ENCODE results near the gene TSC2.
A peak's percentile ranks its signal among the peaks of the same experiment; 100 is the strongest.
"Not testable (repeated sequence)": the region's sequence is repeated elsewhere in the genome, so short reads cannot be mapped to it uniquely, and the experiment has no call there.

TSC2 gene

DNA sequence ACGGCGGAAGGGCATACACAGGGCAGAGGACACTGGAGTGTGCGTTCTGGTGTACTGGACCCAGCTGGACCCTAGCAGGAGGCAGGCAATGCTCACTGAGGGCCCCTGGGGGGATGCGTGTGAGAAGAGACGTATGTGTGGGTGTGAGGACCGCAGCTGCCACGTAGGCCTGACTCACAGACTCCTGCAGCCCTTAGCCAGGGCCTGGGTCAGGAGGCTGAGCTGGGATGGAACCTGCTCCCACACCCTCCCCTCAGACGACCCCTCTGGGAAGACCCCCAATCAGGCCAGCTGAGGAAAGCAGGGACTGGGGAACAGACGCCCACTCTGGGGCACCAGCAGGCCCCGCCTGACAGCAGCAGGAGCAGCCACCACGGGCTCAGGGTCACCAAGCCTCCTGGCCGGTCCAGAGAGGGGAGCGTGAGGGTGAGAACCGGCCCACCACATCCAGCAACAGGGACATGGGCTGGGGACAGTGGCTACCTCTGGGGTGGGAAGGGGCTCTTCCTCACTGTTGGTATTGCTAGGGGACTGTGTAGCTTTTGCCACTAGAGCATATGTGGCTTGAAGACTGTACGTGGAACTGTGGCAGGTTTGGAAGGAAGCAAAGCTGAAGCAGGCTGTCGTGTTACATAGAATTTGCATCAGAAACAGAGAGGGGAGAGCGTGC, 59.5 kb downstream of the TSC2 start:
- DNase-seq = not testable (repeated sequence)

GRCh38 chr16:2107791-2108125, 60.0 kb downstream of the TSC2 start:
- not testable (repeated sequence) for DNase-seq

DNA sequence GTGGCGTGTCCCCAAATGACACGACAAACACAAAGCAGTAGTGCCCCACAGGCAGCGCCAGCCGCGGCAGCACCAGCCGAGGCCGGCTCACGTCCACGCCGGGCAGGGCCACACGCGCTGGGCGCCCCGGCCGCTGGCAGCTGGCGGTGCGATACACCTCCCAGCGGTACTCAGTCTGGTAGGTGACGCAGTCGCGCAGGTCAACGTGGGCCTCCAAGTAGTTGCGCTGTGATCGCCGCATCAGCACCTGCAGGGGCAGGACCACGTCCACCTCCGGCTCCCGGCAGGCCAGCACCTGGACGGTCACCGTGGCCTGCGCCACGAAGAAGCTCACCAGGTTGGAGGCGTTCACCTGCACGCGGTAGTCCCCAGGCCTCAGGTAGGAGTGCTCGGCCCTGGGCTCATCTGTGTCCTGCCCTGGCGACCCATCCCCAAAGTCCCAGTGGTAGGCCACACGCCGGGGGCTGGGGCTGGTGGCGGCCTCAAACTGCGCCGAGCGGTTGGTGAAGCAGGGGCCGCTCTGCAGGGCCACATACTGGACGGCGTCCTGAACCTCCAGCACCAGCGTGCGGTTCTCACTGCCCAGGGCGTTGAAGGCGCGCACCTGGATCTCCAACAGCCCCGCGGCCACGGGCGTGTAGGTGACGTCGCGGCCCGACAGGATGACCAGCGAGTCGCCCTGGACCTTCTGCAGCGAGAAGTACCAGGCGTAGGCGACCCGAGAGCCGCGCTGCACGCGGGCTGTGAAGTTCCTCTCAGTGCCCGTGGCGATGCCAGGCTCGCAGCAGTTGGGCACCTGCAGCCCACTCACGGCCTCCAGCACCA, 60.9 kb downstream of the TSC2 start:
- DNase-seq = not testable (repeated sequence)

GRCh38 chr16:2109271-2109580, 61.4 kb downstream of the TSC2 start:
- DNase-seq = not testable (repeated sequence)

GRCh38 chr16:2109872-2110271, 62.1 kb downstream of the TSC2 start:
- DNase-seq = not testable (repeated sequence)

DNA sequence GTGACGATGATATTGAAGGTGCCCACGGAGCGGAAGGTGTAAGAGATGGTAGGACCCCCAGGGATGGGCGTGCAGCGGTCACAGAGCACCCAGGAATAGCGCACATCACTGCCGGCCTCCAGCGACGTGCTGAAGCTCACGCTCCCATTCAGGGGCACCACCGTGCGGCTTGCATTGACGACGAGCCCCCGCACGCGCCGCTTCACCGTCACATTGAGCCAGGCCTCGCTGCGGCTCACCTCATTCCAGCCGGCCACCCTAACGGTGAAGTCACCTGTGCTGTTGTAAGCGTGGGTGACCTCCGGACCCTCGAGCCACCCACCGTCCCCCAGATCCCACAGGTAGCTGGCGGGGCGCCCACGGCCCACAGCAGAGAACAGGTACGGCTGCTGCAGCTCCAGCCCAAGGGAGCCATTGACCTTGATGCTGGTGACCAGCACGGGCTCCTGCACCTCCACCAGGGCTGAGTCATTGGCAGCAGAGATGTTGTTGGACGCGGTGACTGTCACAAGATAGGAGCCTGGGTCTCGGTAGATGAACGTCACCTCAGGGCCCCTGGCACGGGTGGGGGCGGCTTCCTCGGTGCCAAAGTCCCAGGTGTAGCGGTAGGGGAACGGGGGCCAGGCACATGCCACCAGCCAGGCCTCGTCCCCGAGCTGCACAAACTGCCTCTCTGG, 62.7 kb downstream of the TSC2 start:
- not testable (repeated sequence) for DNase-seq

DNA sequence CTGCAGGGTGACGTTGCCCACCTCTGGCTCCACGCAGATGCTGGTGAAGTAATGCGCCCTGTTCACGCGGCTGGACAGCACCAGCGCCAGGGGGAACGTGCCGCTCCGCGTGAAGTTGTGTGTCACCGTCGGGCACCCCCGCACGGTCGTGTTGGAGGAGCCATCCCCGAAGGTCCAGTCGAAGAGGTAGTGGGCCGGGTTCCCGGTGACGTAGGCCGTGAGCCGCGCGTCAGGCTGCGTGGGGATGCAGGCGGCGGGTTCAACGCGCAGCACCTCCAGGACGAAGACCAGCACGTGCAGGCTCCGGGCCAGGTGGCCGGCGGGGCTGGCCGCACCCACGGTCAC, 63.2 kb downstream of the TSC2 start:
- not testable (repeated sequence) for DNase-seq

- DNase-seq = not testable (repeated sequence)
Observed at GRCh38 chr16:2111412-2112335, 63.9 kb downstream of the TSC2 start.

DNA sequence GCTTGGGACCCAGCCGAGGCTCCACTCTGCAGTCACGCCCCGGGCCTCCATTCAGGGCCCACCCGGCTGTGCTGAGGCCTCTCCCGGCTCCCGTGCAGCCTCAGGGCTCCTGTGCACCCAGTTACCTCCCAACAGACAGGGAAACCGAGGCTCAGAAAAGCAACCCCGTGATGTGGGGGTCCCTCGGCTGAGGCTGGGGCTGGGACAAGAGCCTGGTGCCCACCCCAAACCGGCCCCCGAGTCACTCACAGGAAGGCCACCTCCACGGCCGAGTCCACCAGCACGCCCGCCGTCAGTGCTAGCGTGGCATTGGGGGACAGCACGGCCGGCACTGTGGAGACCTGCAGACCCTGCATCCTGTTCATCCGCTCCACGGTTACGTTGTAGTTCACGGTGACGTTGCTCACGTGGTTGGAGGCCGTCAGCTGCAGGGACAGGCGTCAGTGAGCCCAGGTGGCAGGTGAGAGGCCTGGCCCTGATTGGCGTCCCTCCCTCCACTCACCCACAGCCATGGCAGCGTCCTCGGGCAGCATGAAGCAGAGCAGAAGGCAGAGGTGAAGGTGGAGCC, 64.8 kb downstream of the TSC2 start:
- DNase-seq = not testable (repeated sequence)

GRCh38 chr16:2114225-2114624, 66.4 kb downstream of the TSC2 start:
- not testable (repeated sequence) for DNase-seq

DNA sequence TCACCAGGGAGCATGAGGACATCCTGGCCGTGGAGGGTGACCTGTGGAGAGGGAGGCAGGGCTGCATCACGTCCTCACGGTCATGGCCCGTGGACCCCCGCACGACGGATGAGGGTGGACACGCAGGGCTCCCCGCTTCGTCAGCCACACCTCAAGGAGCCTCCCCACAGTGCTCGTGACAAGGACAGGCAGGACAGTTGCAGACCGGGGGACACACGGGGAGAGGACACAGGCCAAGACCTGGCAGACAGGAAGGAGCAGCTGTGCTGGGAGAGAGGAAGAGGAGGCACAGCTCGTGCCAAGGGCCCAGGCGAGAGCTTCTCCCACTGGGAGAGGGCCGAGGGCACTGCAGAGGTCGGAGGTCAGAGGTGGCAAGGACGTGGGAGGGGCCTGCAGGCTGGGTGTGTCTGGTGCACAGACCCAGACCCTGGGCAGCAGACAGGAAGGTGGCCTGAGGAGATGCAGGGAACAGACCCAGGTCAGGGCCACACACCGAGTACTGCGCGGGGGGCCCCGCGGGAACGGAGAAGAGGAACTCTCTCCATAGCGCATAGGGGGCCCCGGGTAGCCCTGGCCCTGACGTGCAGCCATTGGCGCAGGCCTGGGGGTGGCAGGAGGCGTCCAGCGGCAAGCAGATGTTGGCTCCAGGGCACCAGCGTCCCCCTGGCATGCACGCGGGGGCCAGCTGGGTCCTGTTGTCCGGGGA, 67.3 kb downstream of the TSC2 start:
- not testable (repeated sequence) for DNase-seq

DNA sequence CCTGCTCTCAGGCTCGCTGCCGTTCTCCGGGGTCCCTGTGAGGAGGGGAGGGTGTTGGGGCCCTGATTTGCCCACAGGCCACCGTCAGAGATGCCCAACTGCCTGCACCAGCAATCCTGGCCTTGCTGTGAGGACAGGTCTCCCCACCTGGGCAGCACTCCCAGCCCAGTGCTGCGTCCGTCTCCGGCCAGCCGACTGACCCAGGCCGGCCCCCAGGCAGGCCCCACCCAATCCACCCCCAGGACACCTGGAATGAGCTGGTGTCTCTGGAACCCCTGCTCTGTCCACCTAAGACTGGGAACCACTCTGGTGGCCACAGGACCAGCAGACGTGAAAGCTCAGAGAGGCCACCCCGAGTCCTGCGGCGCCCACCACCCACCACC, 67.8 kb downstream of the TSC2 start:
- DNase-seq = no peak

- DNase-seq = not testable (repeated sequence)
Observed at GRCh38 chr16:2116428-2116827, 68.6 kb downstream of the TSC2 start.

DNA sequence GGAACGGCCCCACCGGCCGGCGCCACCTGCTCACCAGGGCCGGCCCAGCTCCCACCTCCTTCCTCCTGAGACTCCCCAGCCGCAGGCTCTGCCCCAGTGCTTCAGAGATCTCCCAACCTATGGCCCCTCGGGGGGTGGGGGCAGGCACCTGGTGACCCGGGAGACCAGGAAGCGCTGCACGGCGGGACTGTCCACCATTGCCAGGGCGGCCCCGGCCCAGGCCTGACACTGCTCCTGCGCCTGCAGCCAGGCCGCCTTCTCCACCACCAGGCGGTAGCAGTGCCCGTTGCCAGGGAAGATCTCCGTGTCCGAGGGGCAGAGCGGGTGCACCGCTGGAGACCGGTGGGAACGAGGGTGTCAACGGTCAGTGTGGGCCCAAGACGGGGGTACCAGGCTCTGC, 69.6 kb downstream of the TSC2 start:
- not testable (repeated sequence) for DNase-seq

- not testable (repeated sequence) for DNase-seq
Observed at GRCh38 chr16:2117960-2118722, 70.4 kb downstream of the TSC2 start.

GRCh38 chr16:2121325-2121724, 73.5 kb downstream of the TSC2 start:
- DNase-seq = peak; percentile 39 to 43

- DNase-seq = no peak
Observed at GRCh38 chr16:2121853-2122252, 74.1 kb downstream of the TSC2 start.

GRCh38 chr16:2122429-2122828, 74.6 kb downstream of the TSC2 start:
- no peak for DNase-seq

DNA sequence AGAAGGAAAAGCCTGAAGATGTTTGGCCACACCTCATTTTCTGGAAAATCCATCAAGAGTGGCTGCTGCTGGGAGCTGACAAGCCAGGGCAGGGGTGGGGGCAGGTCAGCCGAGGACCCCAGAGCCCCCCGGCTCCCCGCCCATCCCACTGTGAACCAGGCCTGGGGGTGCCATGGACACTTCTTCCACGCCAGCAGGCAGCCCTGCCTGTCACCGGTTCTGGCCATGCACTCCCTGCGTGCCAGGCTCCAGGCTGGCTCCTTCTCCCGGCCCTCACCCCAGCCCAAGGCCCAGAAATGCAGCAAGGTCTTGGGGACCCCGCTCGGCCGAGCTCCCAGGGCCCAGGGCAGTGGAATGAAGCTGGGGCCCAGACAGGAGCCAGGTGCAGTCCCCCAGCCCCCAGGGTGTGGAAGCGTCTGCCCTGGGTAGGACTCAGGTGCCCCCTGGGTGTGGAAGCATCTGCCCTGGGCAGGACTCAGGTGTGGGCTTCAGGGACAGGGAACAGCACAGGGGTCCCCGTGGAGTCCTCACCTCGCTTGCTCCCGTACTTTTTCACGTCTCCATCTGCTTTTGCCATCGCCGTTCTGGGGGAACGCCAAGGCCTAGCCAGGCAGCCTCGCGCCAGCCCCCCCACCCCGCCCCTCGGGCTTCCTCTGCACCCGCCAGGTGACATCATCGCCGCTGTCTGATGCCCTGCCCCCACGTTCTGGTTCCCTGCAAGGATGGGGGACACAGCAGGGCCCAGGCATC, 75.3 kb downstream of the TSC2 start:
- DNase-seq = not testable (repeated sequence)

DNA sequence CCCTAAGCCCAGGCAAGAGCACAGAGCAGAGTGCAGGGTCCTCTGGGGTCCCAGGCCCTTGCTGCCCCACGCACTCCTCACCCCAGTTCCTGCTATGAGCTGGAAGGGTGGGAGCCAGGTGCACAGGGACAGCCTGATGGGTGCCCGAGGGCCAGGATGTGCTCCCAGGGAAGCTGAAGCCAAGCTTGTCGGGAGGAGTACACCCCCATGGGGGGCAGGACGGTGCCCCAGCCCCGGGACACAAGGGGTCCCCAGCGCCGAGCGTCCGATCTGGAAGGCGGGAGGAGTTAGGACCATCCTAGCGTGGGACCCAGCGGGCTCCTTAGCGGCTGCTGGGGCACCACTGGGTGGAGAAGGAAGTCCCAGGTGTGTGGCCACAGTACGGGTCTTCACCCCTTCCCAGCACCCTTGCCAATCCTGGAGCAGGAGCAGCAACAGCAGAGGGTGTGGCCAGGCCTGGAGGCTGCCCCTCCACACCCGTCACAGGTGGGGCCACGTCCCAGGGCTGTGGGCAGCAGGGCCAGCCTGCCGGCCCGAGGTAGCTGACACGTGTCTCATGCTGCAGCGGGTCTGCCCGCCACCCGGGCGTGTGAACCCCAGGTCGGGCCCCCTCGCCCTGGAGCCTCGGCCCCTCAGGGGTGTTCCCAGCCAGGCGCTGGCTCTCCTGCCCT, 76.1 kb downstream of the TSC2 start:
- not testable (repeated sequence) for DNase-seq
